Osteoblast (primary cell): ENCODE data around the gene C17orf50. TPM values are rescaled to one million over a fixed set of nuclear protein-coding genes. Genes with fewer than 3 reads are reported as not detected.

Experiments
- DNase-seq: peaks from one replicate; pipeline ENCODE4 v3.0.0; 2011; ENCODE audit warnings: low spot score, mixed read lengths; ENCODE audit not compliant: insufficient read length; ENCODE audit errors: missing footprints
- H2AFZ ChIP-seq: 2 replicates; pipeline ENCODE4 v1.6.0; 2011; ENCODE audit warnings: mild to moderate bottlenecking, low read length
- H3K27ac ChIP-seq: 2 replicates; pipeline ENCODE4 v1.5.1; 2011; ENCODE audit warnings: mild to moderate bottlenecking, low read depth, low read length, moderate library complexity
- H3K27me3 ChIP-seq: 2 replicates; pipeline ENCODE4 v1.6.0; 2012; ENCODE audit warnings: mild to moderate bottlenecking, control low read depth, inconsistent platforms, low read length, moderate library complexity; ENCODE audit not compliant: insufficient read depth
- H3K36me3 ChIP-seq: 2 replicates; pipeline ENCODE4 v1.5.1; 2011; ENCODE audit warnings: mild to moderate bottlenecking, low read length, control low read depth, moderate library complexity; ENCODE audit not compliant: insufficient read depth
- H3K4me1 ChIP-seq: 2 replicates; pipeline ENCODE4 v1.5.1; 2011; ENCODE audit warnings: mild to moderate bottlenecking, low read length, control low read depth, moderate library complexity; ENCODE audit not compliant: insufficient read depth
- H3K4me2 ChIP-seq: 2 replicates; pipeline ENCODE4 v1.6.0; 2011; ENCODE audit warnings: mild to moderate bottlenecking, low read length; ENCODE audit not compliant: insufficient read depth
- H3K4me3 ChIP-seq: fragments of 200-600 bp; sonication (generic); 3 replicates; pipeline ENCODE4 v1.5.1; 2012; ENCODE audit warnings: mild to moderate bottlenecking, low read length, inconsistent platforms; ENCODE audit not compliant: insufficient read depth
- H3K79me2 ChIP-seq: 2 replicates; pipeline ENCODE4 v1.6.0; 2012; ENCODE audit warnings: mild to moderate bottlenecking, low read length, control low read depth, inconsistent platforms; ENCODE audit not compliant: insufficient read depth
- H3K9me3 ChIP-seq: 2 replicates; pipeline ENCODE4 v1.5.1; 2011; ENCODE audit warnings: low read depth, low read length, control low read depth
- H4K20me1 ChIP-seq: 2 replicates; pipeline ENCODE4 v1.6.0; 2012; ENCODE audit warnings: mild to moderate bottlenecking, low read length, control low read depth; ENCODE audit not compliant: insufficient read depth
- total RNA-seq: library from RNA; depleted of rRNA; stranded (reverse); fragments of >200 nt; gene quantifications from 2 replicates; pipeline ENCODE4 v1.2.3, GENCODE V29; 2012
- TF ChIP-seq, protein P1 (sequence below): IDR thresholded peaks from 2 replicates; pipeline ENCODE4 v1.5.1; 2011; ENCODE audit warnings: mild to moderate bottlenecking, low read depth, low read length, moderate library complexity; ENCODE audit errors: extremely low read depth

C17orf50 gene
- total RNA-seq, 1 donor = not detected

DNA sequence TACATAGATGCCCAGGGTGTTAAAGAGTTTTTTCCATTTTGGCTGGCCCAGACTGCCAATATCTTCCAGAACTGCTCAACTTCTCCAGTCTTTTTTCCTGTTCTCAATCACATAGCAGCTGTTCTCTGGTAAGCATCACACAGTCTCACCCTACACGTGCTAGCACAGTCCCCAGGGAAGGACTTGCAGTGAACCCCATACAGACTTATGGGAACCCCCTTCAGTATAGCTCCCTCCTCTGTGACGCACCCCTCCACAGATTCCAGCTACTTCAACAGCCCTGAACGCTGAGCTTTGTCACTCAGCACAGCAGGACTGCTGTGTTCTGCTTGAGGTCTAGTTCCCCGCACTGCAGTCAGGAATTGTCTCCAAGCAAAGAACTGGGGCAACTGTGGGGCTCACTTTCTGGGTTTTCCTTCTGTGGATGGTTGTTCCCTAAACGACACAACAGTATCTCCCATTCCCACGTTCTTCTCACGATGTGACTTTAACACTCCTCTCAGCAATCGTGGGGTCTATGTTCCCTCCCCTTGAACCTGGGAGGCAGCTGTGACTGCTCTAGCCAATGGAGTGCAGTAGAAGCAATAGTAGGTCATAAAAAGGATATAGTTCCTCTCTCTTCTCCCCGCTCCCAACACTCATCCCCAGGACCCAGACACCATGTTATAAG, 31.1 kb downstream of the C17orf50 start:
- H3K36me3 ChIP-seq = no peaks in the 10 kb centered on the region
- no peaks in the 10 kb centered on the region for H3K79me2 ChIP-seq
- H4K20me1 ChIP-seq = no peaks in the 10 kb centered on the region
- H3K9me3 ChIP-seq = no peaks in the 10 kb centered on the region
- peaks cover 28% of the 10 kb centered on the region for H3K4me1 ChIP-seq
- no peak for DNase-seq
- no peak overlapping the region for H3K4me3 ChIP-seq
- TF ChIP-seq, protein P1, sequence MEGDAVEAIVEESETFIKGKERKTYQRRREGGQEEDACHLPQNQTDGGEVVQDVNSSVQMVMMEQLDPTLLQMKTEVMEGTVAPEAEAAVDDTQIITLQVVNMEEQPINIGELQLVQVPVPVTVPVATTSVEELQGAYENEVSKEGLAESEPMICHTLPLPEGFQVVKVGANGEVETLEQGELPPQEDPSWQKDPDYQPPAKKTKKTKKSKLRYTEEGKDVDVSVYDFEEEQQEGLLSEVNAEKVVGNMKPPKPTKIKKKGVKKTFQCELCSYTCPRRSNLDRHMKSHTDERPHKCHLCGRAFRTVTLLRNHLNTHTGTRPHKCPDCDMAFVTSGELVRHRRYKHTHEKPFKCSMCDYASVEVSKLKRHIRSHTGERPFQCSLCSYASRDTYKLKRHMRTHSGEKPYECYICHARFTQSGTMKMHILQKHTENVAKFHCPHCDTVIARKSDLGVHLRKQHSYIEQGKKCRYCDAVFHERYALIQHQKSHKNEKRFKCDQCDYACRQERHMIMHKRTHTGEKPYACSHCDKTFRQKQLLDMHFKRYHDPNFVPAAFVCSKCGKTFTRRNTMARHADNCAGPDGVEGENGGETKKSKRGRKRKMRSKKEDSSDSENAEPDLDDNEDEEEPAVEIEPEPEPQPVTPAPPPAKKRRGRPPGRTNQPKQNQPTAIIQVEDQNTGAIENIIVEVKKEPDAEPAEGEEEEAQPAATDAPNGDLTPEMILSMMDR = no peak
- no peak overlapping the region for H3K27ac ChIP-seq
- H3K27me3 ChIP-seq = peaks cover 50% of the 10 kb centered on the region
- H2AFZ ChIP-seq = no peak overlapping the region
- no peak overlapping the region for H3K4me2 ChIP-seq

DNA sequence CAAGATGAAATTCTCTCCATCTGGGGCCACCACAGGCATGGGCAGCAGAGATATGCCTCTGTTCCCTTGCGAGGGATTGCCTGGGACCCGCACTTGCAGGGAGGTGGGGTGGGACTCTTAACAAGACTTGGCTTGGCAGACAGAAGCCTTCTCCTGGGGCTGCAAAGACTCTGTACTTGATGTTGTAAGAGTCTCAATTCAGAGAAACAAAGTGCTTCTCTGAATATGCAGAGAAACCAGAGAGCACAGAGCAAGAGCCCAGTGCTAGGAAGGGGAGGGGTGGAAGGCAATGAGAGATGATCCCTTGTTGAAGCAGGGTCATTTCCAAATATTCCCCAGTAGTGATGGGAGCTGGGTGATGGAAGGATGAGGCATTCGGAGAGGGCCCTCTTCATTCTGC, 32.6 kb downstream of the C17orf50 start:
- H4K20me1 ChIP-seq = no peaks in the 10 kb centered on the region
- H2AFZ ChIP-seq = no peak overlapping the region
- TF ChIP-seq, protein P1 = no peak
- peaks cover 16% of the 10 kb centered on the region for H3K4me1 ChIP-seq
- H3K79me2 ChIP-seq = no peaks in the 10 kb centered on the region
- H3K4me2 ChIP-seq = no peak overlapping the region
- no peaks in the 10 kb centered on the region for H3K9me3 ChIP-seq
- no peak overlapping the region for H3K4me3 ChIP-seq
- H3K27me3 ChIP-seq = peaks cover 65% of the 10 kb centered on the region
- DNase-seq = peak; percentile 17
- no peak overlapping the region for H3K27ac ChIP-seq
- no peaks in the 10 kb centered on the region for H3K36me3 ChIP-seq

GRCh38 chr17:35795007-35795870, 34.6 kb downstream of the C17orf50 start, which contains the start of gene MMP28:
Gene MMP28 (minus strand): TSS chr17:35795641. CDS start chr17:35795377, 264 bp downstream.
- peaks cover 67% of the 10 kb centered on the region for H3K27me3 ChIP-seq
- H4K20me1 ChIP-seq = no peaks in the 10 kb centered on the region
- peak within 1 kb of the TSS; percentile 72 for H2AFZ ChIP-seq
- H3K4me1 ChIP-seq = peaks cover 9% of the 10 kb centered on the region
- peak; percentile 80 for DNase-seq
- no peaks in the 10 kb centered on the region for H3K9me3 ChIP-seq
- H3K4me3 ChIP-seq = peak within 1 kb of the TSS; percentile 58
- no peaks in the 10 kb centered on the region for H3K36me3 ChIP-seq
- H3K79me2 ChIP-seq = no peaks in the 10 kb centered on the region
- peak within 1 kb of the TSS; percentile 78 for H3K4me2 ChIP-seq
- TF ChIP-seq, protein P1 = no peak
- no peak within 1 kb of the TSS for H3K27ac ChIP-seq

GRCh38 chr17:35795871-35796265, 35.2 kb downstream of the C17orf50 start:
- H3K79me2 ChIP-seq = no peaks in the 10 kb centered on the region

More at GRCh38 chr17:35795871-35796265, 35.2 kb downstream of the C17orf50 start:
- Histone ChIP-seq H3K4me1 (peaks cover 9% of the 10 kb centered on the region), H3K9me3 (no peaks in the 10 kb centered on the region), H3K36me3 (no peaks in the 10 kb centered on the region), H2AFZ (peak overlapping the region; percentile 72), H3K4me2 (peak overlapping the region; percentile 78), H3K4me3 (peak overlapping the region; percentile 58), H4K20me1 (no peaks in the 10 kb centered on the region), H3K27me3 (peaks cover 67% of the 10 kb centered on the region), H3K27ac (no peak overlapping the region)
- TF ChIP-seq, protein P1 = no peak
- no peak for DNase-seq
